Femur (tissue), 1 donor: ENCODE measurements around the gene ACVRL1.

Experiments
- DNase-seq: peaks from one replicate; pipeline ENCODE4 v3.0.0-alpha.2; 2017

Gene ACVRL1

GRCh38 chr12:51971679-51972421 is 64.5 kb downstream of the ACVRL1 start:
- DNase-seq = no peak

- no peak for DNase-seq
Observed at GRCh38 chr12:51972422-51972812, 65.1 kb downstream of the ACVRL1 start.

- DNase-seq = no peak
Observed at GRCh38 chr12:51972849-51973273, 65.6 kb downstream of the ACVRL1 start.
